HEK293 (cell line): Measurements from ENCODE around the gene PITPNB.

Experiments
- CTCF ChIA-PET: fragments of 350-600 bp; formaldehyde crosslinking; extraction: SDS; loops from one replicate; lab custom pipeline; 2021; ENCODE audit warnings: antibody characterized with exemption; lab: Yijun Ruan, JAX
- POLR2A ChIA-PET: fragments of 300-600 bp; formaldehyde crosslinking; extraction: SDS; loops from one replicate; lab custom pipeline; 2020; ENCODE audit warnings: antibody characterized with exemption, inconsistent platforms; lab: Yijun Ruan, JAX
- H3K27ac ChIP-seq: fragments of 200-500 bp; sonication (Bioruptor generic); 2 replicates; pipeline ENCODE4 v1.5.1; 2014; ENCODE audit warnings: low read depth, low read length, control low read depth, inconsistent platforms; ENCODE audit errors: extremely low read depth
- H3K36me3 ChIP-seq, 2 experiments: fragments of 200-500 bp in 1 of 2; sonication (Bioruptor generic) in 1 of 2; 1 replicate in 1 of 2; 2 replicates in 1 of 2; pipeline ENCODE4 v1.5.1; 2014 to 2017; ENCODE audit warnings: inconsistent platforms in 2 of 2, low read length in 2 of 2; ENCODE audit not compliant: control insufficient read depth in 2 of 2, insufficient read depth in 1 of 2
- H3K4me1 ChIP-seq: fragments of 200-500 bp; sonication (Bioruptor generic); 2 replicates; pipeline ENCODE4 v1.5.1; 2014; ENCODE audit warnings: mild to moderate bottlenecking, low read length, inconsistent platforms; ENCODE audit not compliant: control insufficient read depth, insufficient read depth
- H3K4me3 ChIP-seq: 2 replicates; pipeline ENCODE4 v1.5.1; 2011; ENCODE audit warnings: low read depth, mild to moderate bottlenecking, control low read depth, low read length, moderate library complexity
- H3K9me3 ChIP-seq: fragments of 200-500 bp; sonication (Bioruptor generic); 2 replicates; pipeline ENCODE4 v1.5.1; 2014; ENCODE audit warnings: low read depth, low read length, inconsistent platforms; ENCODE audit not compliant: control insufficient read depth, insufficient read depth
- EGR2 ChIP-seq: fragments of 450-650 bp; formaldehyde crosslinking; IDR thresholded peaks from 2 replicates; pipeline ENCODE4 v1.5.1; 2016; ENCODE audit warnings: low read depth, missing biosample characterization, missing genetic modification characterization
- GLI4 ChIP-seq: fragments of 450-650 bp; formaldehyde crosslinking; IDR thresholded peaks from 2 replicates; pipeline ENCODE4 v1.5.1; 2016; ENCODE audit warnings: missing biosample characterization, missing genetic modification characterization
- SCRT1 ChIP-seq: fragments of 450-650 bp; formaldehyde crosslinking; IDR thresholded peaks from 2 replicates; pipeline ENCODE4 v1.5.1; 2016; ENCODE audit warnings: missing biosample characterization, missing genetic modification characterization, borderline replicate concordance
- ZBTB10 ChIP-seq: fragments of 450-650 bp; formaldehyde crosslinking; IDR thresholded peaks from 2 replicates; pipeline ENCODE4 v1.5.1; 2016; ENCODE audit warnings: missing biosample characterization, missing genetic modification characterization
- ZBTB44 ChIP-seq: fragments of 450-650 bp; IDR thresholded peaks from 2 replicates; pipeline ENCODE4 v1.5.1; 2018; ENCODE audit warnings: missing biosample characterization, mild to moderate bottlenecking, missing genetic modification characterization
- ZFHX2 ChIP-seq: fragments of 450-650 bp; formaldehyde crosslinking; conservative IDR thresholded peaks from 2 replicates; pipeline ENCODE4 v1.5.1; 2016; ENCODE audit warnings: missing biosample characterization, missing genetic modification characterization
- ZFP69B ChIP-seq: fragments of 450-650 bp; formaldehyde crosslinking; IDR thresholded peaks from 2 replicates; pipeline ENCODE4 v1.5.1; 2016; ENCODE audit warnings: missing biosample characterization, missing genetic modification characterization
- ZNF350 ChIP-seq: fragments of 450-650 bp; formaldehyde crosslinking; IDR thresholded peaks from 2 replicates; pipeline ENCODE4 v1.5.0; 2017; ENCODE audit warnings: missing biosample characterization, mild to moderate bottlenecking, missing genetic modification characterization
- ZNF37A ChIP-seq: fragments of 450-650 bp; IDR thresholded peaks from 2 replicates; pipeline ENCODE4 v1.5.1; 2018; ENCODE audit warnings: missing biosample characterization, missing genetic modification characterization
- ZNF423 ChIP-seq: fragments of 450-650 bp; formaldehyde crosslinking; IDR thresholded peaks from 2 replicates; pipeline ENCODE4 v1.5.1; 2016; ENCODE audit warnings: missing biosample characterization, missing genetic modification characterization
- ZNF473 ChIP-seq: fragments of 450-650 bp; formaldehyde crosslinking; IDR thresholded peaks from 2 replicates; pipeline ENCODE4 v1.5.1; 2017; ENCODE audit warnings: missing biosample characterization, missing genetic modification characterization
- ZNF514 ChIP-seq: fragments of 450-650 bp; formaldehyde crosslinking; IDR thresholded peaks from 2 replicates; pipeline ENCODE4 v1.5.1; 2016; ENCODE audit warnings: missing biosample characterization, missing genetic modification characterization
- ZNF561 ChIP-seq: fragments of 450-650 bp; IDR thresholded peaks from 2 replicates; pipeline ENCODE4 v1.5.1; 2018; ENCODE audit warnings: missing biosample characterization, missing genetic modification characterization, borderline replicate concordance
- ZNF777 ChIP-seq: fragments of 450-650 bp; formaldehyde crosslinking; IDR thresholded peaks from 2 replicates; pipeline ENCODE4 v1.5.1; 2017; ENCODE audit warnings: missing biosample characterization, missing genetic modification characterization, borderline replicate concordance
- ZNF791 ChIP-seq: fragments of 450-650 bp; formaldehyde crosslinking; IDR thresholded peaks from 2 replicates; pipeline ENCODE4 v1.5.1; 2016; ENCODE audit warnings: missing biosample characterization, missing genetic modification characterization
- ZSCAN30 ChIP-seq: fragments of 450-650 bp; IDR thresholded peaks from 2 replicates; pipeline ENCODE4 v1.5.1; 2018; ENCODE audit warnings: missing biosample characterization, mild to moderate bottlenecking, missing genetic modification characterization, moderate library complexity
- TF ChIP-seq, protein P1 (sequence below): fragments of 450-650 bp; formaldehyde crosslinking; IDR thresholded peaks from 2 replicates; pipeline ENCODE4 v1.5.1; 2016; ENCODE audit warnings: missing biosample characterization, missing genetic modification characterization
- TF ChIP-seq, protein P2 (sequence below): fragments of 450-650 bp; formaldehyde crosslinking; IDR thresholded peaks from 2 replicates; pipeline ENCODE4 v1.5.1; 2017; ENCODE audit warnings: missing biosample characterization, missing genetic modification characterization
- TF ChIP-seq, protein P3 (sequence below): fragments of 450-650 bp; formaldehyde crosslinking; IDR thresholded peaks from 2 replicates; pipeline ENCODE4 v1.5.1; 2016; ENCODE audit warnings: missing biosample characterization, missing genetic modification characterization
- TF ChIP-seq, protein P4 (sequence below): fragments of 450-650 bp; formaldehyde crosslinking; IDR thresholded peaks from 2 replicates; pipeline ENCODE4 v1.5.1; 2017; ENCODE audit warnings: missing biosample characterization, missing genetic modification characterization
- TF ChIP-seq, protein P5 (sequence below): fragments of 450-650 bp; formaldehyde crosslinking; IDR thresholded peaks from 2 replicates; pipeline ENCODE4 v1.5.1; 2016; ENCODE audit warnings: missing biosample characterization, missing genetic modification characterization

PITPNB gene

GRCh38 chr22:27840436-27840835 lies 78.6 kb downstream of the PITPNB start (continued):
- TF ChIP-seq, protein P1, sequence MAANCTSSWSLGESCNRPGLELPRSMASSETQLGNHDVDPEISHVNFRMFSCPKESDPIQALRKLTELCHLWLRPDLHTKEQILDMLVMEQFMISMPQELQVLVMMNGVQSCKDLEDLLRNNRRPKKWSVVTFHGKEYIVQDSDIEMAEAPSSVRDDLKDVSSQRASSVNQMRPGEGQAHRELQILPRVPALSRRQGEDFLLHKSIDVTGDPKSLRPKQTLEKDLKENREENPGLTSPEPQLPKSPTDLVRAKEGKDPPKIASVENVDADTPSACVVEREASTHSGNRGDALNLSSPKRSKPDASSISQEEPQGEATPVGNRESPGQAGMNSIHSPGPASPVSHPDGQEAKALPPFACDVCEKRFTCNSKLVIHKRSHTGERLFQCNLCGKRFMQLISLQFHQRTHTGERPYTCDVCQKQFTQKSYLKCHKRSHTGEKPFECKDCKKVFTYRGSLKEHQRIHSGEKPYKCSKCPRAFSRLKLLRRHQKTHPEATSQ (tag by site-specific recombination): no peak
- TF ChIP-seq ZSCAN30 (tag by site-specific recombination) (no peak), ZBTB10 (no peak), ZNF37A (tag by site-specific recombination) (no peak), ZBTB44 (tag by site-specific recombination) (no peak)
- TF ChIP-seq, protein P2, sequence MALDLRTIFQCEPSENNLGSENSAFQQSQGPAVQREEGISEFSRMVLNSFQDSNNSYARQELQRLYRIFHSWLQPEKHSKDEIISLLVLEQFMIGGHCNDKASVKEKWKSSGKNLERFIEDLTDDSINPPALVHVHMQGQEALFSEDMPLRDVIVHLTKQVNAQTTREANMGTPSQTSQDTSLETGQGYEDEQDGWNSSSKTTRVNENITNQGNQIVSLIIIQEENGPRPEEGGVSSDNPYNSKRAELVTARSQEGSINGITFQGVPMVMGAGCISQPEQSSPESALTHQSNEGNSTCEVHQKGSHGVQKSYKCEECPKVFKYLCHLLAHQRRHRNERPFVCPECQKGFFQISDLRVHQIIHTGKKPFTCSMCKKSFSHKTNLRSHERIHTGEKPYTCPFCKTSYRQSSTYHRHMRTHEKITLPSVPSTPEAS (tag by site-specific recombination): no peak

DNA sequence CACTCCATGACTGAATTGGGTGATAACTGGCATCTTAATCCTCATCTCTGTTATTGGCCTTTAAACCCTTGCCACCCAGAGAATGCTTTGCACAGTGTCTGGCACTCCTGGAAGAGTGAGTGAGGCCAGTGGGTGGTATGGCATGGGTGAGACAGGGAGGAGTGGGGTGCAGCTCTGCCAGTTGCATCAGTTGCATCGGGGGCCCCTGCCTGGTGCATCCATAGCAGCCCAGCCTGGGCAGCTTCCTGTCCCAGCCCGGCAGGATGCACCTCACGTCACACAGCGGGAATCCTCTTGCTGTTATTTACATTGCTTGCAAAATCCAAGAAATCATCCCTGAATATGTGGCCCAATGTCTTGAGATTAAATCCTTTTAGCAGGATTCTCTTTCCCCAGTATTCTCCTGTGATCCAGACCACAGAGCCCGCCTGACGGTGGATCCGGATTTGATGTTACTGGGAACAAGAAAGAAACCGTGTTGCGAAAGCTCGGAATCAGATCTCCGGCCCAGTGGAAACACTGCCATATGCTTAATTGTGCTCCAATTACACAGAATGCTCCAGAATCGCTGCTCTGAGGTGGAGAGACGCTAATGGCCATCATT lies 79.9 kb downstream of the PITPNB start:
- ChIA-PET POLR2A (no interaction called here), CTCF (interaction anchor here (0.7 to 1.1 kb wide), 3 partner anchors 13 to 405 kb away, joined by 3 to 4 read pairs (median 3); no protein-coding TSS in a partner anchor)

GRCh38 chr22:27836181-27836580 lies 82.9 kb downstream of the PITPNB start:
- ChIA-PET POLR2A (no interaction called here), CTCF (no interaction called here)
- H3K4me3 ChIP-seq: no peak overlapping the region
- H3K4me1 ChIP-seq: no peaks in the 10 kb centered on the region
- peaks cover 0 to 8% of the 10 kb centered on the region in 2 experiments; a peak in 1 of 3 replicates for H3K36me3 ChIP-seq
- no peak overlapping the region for H3K27ac ChIP-seq
- H3K9me3 ChIP-seq: no peaks in the 10 kb centered on the region
- TF ChIP-seq ZFHX2 (tag by site-specific recombination) (peak; percentile 91), ZNF777 (tag by site-specific recombination) (no peak), ZNF350 (tag by site-specific recombination) (no peak), ZFP69B (tag by site-specific recombination) (peak; percentile 92), ZNF791 (tag by site-specific recombination) (no peak), EGR2 (peak; percentile 53), ZNF473 (tag by site-specific recombination) (no peak)
- TF ChIP-seq, protein P3, sequence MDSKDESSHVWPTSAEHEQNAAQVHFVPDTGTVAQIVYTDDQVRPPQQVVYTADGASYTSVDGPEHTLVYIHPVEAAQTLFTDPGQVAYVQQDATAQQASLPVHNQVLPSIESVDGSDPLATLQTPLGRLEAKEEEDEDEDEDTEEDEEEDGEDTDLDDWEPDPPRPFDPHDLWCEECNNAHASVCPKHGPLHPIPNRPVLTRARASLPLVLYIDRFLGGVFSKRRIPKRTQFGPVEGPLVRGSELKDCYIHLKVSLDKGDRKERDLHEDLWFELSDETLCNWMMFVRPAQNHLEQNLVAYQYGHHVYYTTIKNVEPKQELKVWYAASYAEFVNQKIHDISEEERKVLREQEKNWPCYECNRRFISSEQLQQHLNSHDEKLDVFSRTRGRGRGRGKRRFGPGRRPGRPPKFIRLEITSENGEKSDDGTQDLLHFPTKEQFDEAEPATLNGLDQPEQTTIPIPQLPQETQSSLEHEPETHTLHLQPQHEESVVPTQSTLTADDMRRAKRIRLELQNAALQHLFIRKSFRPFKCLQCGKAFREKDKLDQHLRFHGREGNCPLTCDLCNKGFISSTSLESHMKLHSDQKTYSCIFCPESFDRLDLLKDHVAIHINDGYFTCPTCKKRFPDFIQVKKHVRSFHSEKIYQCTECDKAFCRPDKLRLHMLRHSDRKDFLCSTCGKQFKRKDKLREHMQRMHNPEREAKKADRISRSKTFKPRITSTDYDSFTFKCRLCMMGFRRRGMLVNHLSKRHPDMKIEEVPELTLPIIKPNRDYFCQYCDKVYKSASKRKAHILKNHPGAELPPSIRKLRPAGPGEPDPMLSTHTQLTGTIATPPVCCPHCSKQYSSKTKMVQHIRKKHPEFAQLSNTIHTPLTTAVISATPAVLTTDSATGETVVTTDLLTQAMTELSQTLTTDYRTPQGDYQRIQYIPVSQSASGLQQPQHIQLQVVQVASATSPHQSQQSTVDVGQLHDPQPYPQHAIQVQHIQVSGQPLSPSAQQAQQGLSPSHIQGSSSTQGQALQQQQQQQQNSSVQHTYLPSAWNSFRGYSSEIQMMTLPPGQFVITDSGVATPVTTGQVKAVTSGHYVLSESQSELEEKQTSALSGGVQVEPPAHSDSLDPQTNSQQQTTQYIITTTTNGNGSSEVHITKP (tag by site-specific recombination): 0 out of 2 replicates have a peak, but pooled peaks have one; percentile 16
- TF ChIP-seq, protein P4, sequence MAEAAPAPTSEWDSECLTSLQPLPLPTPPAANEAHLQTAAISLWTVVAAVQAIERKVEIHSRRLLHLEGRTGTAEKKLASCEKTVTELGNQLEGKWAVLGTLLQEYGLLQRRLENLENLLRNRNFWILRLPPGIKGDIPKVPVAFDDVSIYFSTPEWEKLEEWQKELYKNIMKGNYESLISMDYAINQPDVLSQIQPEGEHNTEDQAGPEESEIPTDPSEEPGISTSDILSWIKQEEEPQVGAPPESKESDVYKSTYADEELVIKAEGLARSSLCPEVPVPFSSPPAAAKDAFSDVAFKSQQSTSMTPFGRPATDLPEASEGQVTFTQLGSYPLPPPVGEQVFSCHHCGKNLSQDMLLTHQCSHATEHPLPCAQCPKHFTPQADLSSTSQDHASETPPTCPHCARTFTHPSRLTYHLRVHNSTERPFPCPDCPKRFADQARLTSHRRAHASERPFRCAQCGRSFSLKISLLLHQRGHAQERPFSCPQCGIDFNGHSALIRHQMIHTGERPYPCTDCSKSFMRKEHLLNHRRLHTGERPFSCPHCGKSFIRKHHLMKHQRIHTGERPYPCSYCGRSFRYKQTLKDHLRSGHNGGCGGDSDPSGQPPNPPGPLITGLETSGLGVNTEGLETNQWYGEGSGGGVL (tag by site-specific recombination): peak; percentile 67; the same call in 1 of the 2 replicates
- TF ChIP-seq, protein P5, sequence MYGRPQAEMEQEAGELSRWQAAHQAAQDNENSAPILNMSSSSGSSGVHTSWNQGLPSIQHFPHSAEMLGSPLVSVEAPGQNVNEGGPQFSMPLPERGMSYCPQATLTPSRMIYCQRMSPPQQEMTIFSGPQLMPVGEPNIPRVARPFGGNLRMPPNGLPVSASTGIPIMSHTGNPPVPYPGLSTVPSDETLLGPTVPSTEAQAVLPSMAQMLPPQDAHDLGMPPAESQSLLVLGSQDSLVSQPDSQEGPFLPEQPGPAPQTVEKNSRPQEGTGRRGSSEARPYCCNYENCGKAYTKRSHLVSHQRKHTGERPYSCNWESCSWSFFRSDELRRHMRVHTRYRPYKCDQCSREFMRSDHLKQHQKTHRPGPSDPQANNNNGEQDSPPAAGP (tag by site-specific recombination): no peak

More for the DNA sequence above, 79.9 kb downstream of the PITPNB start:
- Histone ChIP-seq H3K9me3 (no peaks in the 10 kb centered on the region), H3K4me1 (no peaks in the 10 kb centered on the region), H3K36me3 (peaks cover 0 to 13% of the 10 kb centered on the region in 2 experiments; a peak in 1 of 3 replicates), H3K27ac (no peak overlapping the region), H3K4me3 (no peak overlapping the region)
- TF ChIP-seq ZNF423 (tag by site-specific recombination) (no peak), GLI4 (tag by site-specific recombination) (no peak), ZNF514 (tag by site-specific recombination) (no peak), ZNF561 (tag by site-specific recombination) (no peak), SCRT1 (no peak)
